Neuron (in vitro differentiated cells): ENCODE results near the gene ADPRHL1.
"Not testable (repeated sequence)": the region's sequence is repeated elsewhere in the genome, so short reads cannot be mapped to it uniquely, and the experiment has no call there.

Source experiments
- H2AFZ ChIP-seq: one replicate; pipeline ENCODE4 v1.6.1; 2013; ENCODE audit warnings: low read depth, mild to moderate bottlenecking, inconsistent platforms, low read length, moderate library complexity
- H3K27me3 ChIP-seq: one replicate; pipeline ENCODE4 v1.6.1; 2013; ENCODE audit warnings: low read length; ENCODE audit not compliant: insufficient read depth
- H3K36me3 ChIP-seq: one replicate; pipeline ENCODE4 v1.6.1; 2013; ENCODE audit warnings: low read length; ENCODE audit not compliant: insufficient read depth
- H3K4me1 ChIP-seq: one replicate; pipeline ENCODE4 v1.6.1; 2013; ENCODE audit warnings: low read length; ENCODE audit not compliant: insufficient read depth
- H3K4me3 ChIP-seq: 2 replicates; pipeline ENCODE4 v1.5.1; 2013; ENCODE audit warnings: mild to moderate bottlenecking, low read length, moderate library complexity
- H3K9me3 ChIP-seq: one replicate; pipeline ENCODE4 v1.6.1; 2013; ENCODE audit warnings: low read length

Gene ADPRHL1

GRCh38 chr13:113458253-113459065 is 5.2 kb upstream of the ADPRHL1 start:
- peaks cover 70% of the 10 kb centered on the region for H3K36me3 ChIP-seq
- H3K4me1 ChIP-seq = peaks cover under 1% of the 10 kb centered on the region
- no peaks in the 10 kb centered on the region for H3K27me3 ChIP-seq

GRCh38 chr13:113457510-113457909 is 4.2 kb upstream of the ADPRHL1 start:
- Histone ChIP-seq H3K27me3 (no peaks in the 10 kb centered on the region), H3K36me3 (peaks cover 70% of the 10 kb centered on the region), H3K4me3 (no peak overlapping the region), H2AFZ (no peak overlapping the region), H3K4me1 (peaks cover 2% of the 10 kb centered on the region), H3K9me3 (no peaks in the 10 kb centered on the region)

More at GRCh38 chr13:113458253-113459065, 5.2 kb upstream of the ADPRHL1 start:
- H3K4me3 ChIP-seq = no peak overlapping the region
- no peak overlapping the region for H2AFZ ChIP-seq
- no peaks in the 10 kb centered on the region for H3K9me3 ChIP-seq

- no peaks in the 10 kb centered on the region for H3K9me3 ChIP-seq
- peaks cover 2% of the 10 kb centered on the region for H3K4me1 ChIP-seq
- H3K4me3 ChIP-seq = no peak overlapping the region
- no peak overlapping the region for H2AFZ ChIP-seq
- no peaks in the 10 kb centered on the region for H3K27me3 ChIP-seq
- H3K36me3 ChIP-seq = peaks cover 64% of the 10 kb centered on the region
Measured at GRCh38 chr13:113456116-113456702, 2.9 kb upstream of the ADPRHL1 start.

- no peaks in the 10 kb centered on the region for H3K9me3 ChIP-seq
- H3K36me3 ChIP-seq = peaks cover 59% of the 10 kb centered on the region
- H2AFZ ChIP-seq = no peak overlapping the region
- H3K4me3 ChIP-seq = no peak overlapping the region
- no peaks in the 10 kb centered on the region for H3K27me3 ChIP-seq
- peaks cover 2% of the 10 kb centered on the region for H3K4me1 ChIP-seq
Measured at GRCh38 chr13:113455384-113455783, 2.1 kb upstream of the ADPRHL1 start.

- H3K9me3 ChIP-seq = no peaks in the 10 kb centered on the region
- H3K4me3 ChIP-seq = no peak overlapping the region
- peaks cover 2% of the 10 kb centered on the region for H3K4me1 ChIP-seq
- peaks cover 54% of the 10 kb centered on the region for H3K36me3 ChIP-seq
- no peaks in the 10 kb centered on the region for H3K27me3 ChIP-seq
- H2AFZ ChIP-seq = no peak overlapping the region
Measured at GRCh38 chr13:113454936-113455335, 1.6 kb upstream of the ADPRHL1 start.

GRCh38 chr13:113452466-113452865 is 822 bp downstream of the ADPRHL1 start:
- Histone ChIP-seq H2AFZ (no peak overlapping the region), H3K36me3 (peaks cover 32% of the 10 kb centered on the region), H3K4me3 (no peak overlapping the region), H3K9me3 (no peaks in the 10 kb centered on the region), H3K4me1 (peaks cover 2% of the 10 kb centered on the region), H3K27me3 (no peaks in the 10 kb centered on the region)

GRCh38 chr13:113451951-113452421 is 1.3 kb downstream of the ADPRHL1 start:
- Histone ChIP-seq H3K27me3 (no peaks in the 10 kb centered on the region), H3K36me3 (peaks cover 31% of the 10 kb centered on the region), H3K4me1 (peaks cover 2% of the 10 kb centered on the region), H3K9me3 (peaks cover 3% of the 10 kb centered on the region), H3K4me3 (no peak overlapping the region), H2AFZ (no peak overlapping the region)

- not testable (repeated sequence) for H3K4me3 ChIP-seq, H2AFZ ChIP-seq, H3K4me1 ChIP-seq, H3K27me3 ChIP-seq, H3K9me3 ChIP-seq
- peaks cover 23% of the 10 kb centered on the region for H3K36me3 ChIP-seq
Measured at GRCh38 chr13:113450861-113451620, 2.2 kb downstream of the ADPRHL1 start.

GRCh38 chr13:113450348-113450744 is 2.9 kb downstream of the ADPRHL1 start:
- not testable (repeated sequence) for H3K9me3 ChIP-seq, H3K4me1 ChIP-seq

GRCh38 chr13:113449693-113450347 is 3.5 kb downstream of the ADPRHL1 start:
- Histone ChIP-seq H3K27me3 (no peaks in the 10 kb centered on the region), H3K4me3 (no peak overlapping the region), H2AFZ (no peak overlapping the region), H3K9me3 (peaks cover 3% of the 10 kb centered on the region), H3K4me1 (peaks cover 2% of the 10 kb centered on the region), H3K36me3 (peaks cover 12% of the 10 kb centered on the region)

More at GRCh38 chr13:113450348-113450744, 2.9 kb downstream of the ADPRHL1 start:
- not testable (repeated sequence) for H3K27me3 ChIP-seq, H3K4me3 ChIP-seq, H2AFZ ChIP-seq
- H3K36me3 ChIP-seq = peaks cover 18% of the 10 kb centered on the region

GRCh38 chr13:113448885-113449692 is 4.2 kb downstream of the ADPRHL1 start:
- Histone ChIP-seq H3K27me3 (no peaks in the 10 kb centered on the region), H2AFZ (no peak overlapping the region), H3K9me3 (peaks cover 6% of the 10 kb centered on the region), H3K4me3 (no peak overlapping the region), H3K4me1 (peaks cover 2% of the 10 kb centered on the region), H3K36me3 (peaks cover 8% of the 10 kb centered on the region)

- H3K27me3 ChIP-seq = no peaks in the 10 kb centered on the region
- H3K4me3 ChIP-seq = no peak overlapping the region
- H2AFZ ChIP-seq = no peak overlapping the region
- peaks cover 6% of the 10 kb centered on the region for H3K9me3 ChIP-seq
- H3K36me3 ChIP-seq = peaks cover 4% of the 10 kb centered on the region
- peaks cover 2% of the 10 kb centered on the region for H3K4me1 ChIP-seq
Measured at GRCh38 chr13:113448545-113448884, 4.8 kb downstream of the ADPRHL1 start.
